ENCODE data around the gene OSBPL5.
A peak's percentile ranks its signal among the peaks of the same experiment; 100 is the strongest.

Gene OSBPL5

GRCh38 chr11:3050386-3051195 lies 114.5 kb downstream of the OSBPL5 start:
- Histone ChIP-seq H3K9me3 (replicated peaks in 1 of 2; ENCODE audit: control insufficient read depth in 2 of 2, insufficient read depth in 1 of 2, low read depth in 1 of 2, low read length in 2 of 2) (no peaks in the 10 kb centered on the region), H3K4me2 (ENCODE audit: insufficient read depth, low read length, poor library complexity, severe bottlenecking) (no peak overlapping the region), H3K4me3 (ENCODE audit: low read length in 2 of 2) (peak overlapping the region in 1 of 2 donors; percentile 33), H2BK12ac (ENCODE audit: low read length) (no peak overlapping the region), H3K14ac (ENCODE audit: low read length) (no peak overlapping the region), H2BK15ac (ENCODE audit: low read length) (no peak overlapping the region), H3K4me1 (ENCODE audit: control insufficient read depth in 2 of 2, insufficient read depth in 1 of 2, low read depth in 1 of 2, low read length in 2 of 2) (peaks cover 6 to 12% of the 10 kb centered on the region in 2 donors), H2BK120ac (ENCODE audit: low read depth, low read length) (no peak overlapping the region), H2AK5ac (ENCODE audit: low read depth, low read length) (peak overlapping the region; percentile 42), H3K23ac (ENCODE audit: low read depth, low read length, poor library complexity) (peak overlapping the region; percentile 63), H4K91ac (ENCODE audit: low read depth, low read length, poor library complexity) (no peak overlapping the region), H3K27ac (replicated peaks; ENCODE audit: low read length) (no peak overlapping the region), H3K18ac (ENCODE audit: low read length) (peak overlapping the region; percentile 30), H3K36me3 (replicated peaks in 1 of 2; ENCODE audit: control insufficient read depth in 2 of 2, insufficient read depth in 2 of 2, low read length in 2 of 2) (peaks cover 17 to 63% of the 10 kb centered on the region in 2 donors), H3K79me1 (ENCODE audit: low read depth, low read length) (peaks cover 28% of the 10 kb centered on the region), H2BK5ac (ENCODE audit: low read length) (peak overlapping the region; percentile 6), H3K4ac (ENCODE audit: low read length) (no peak overlapping the region), H3K27me3 (ENCODE audit: control insufficient read depth in 3 of 3, insufficient read depth in 3 of 3, low read depth in 1 of 3, low read length in 3 of 3) (no peaks in the 10 kb centered on the region), H2AFZ (ENCODE audit: low read length) (no peak overlapping the region), H4K8ac (ENCODE audit: low read depth, low read length) (no peak overlapping the region), H3K9ac (ENCODE audit: low read depth, low read length, poor library complexity) (peak overlapping the region; percentile 15)
- no CpG with 5 or more reads among the region's 18 CpGs for whole genome bisulfite sequencing, 2 donors (ENCODE audit: extremely low coverage in 2 of 2, insufficient read length in 2 of 2, insufficient replicate concordance in 1 of 2)
- DNase-seq (ENCODE audit: low spot score), result no peak

- H2BK15ac ChIP-seq (ENCODE audit: low read length), result no peak overlapping the region
- H4K91ac ChIP-seq (ENCODE audit: low read depth, low read length, poor library complexity), result no peak overlapping the region
- H2BK120ac ChIP-seq (ENCODE audit: low read depth, low read length), result no peak overlapping the region
- H3K27me3 ChIP-seq (ENCODE audit: control insufficient read depth in 3 of 3, insufficient read depth in 3 of 3, low read depth in 1 of 3, low read length in 3 of 3), result no peaks in the 10 kb centered on the region
- no peak overlapping the region for H4K8ac ChIP-seq (ENCODE audit: low read depth, low read length)
- peak overlapping the region; percentile 69 for H3K4ac ChIP-seq (ENCODE audit: low read length)
- no peak overlapping the region for H3K18ac ChIP-seq (ENCODE audit: low read length)
- H2BK5ac ChIP-seq (ENCODE audit: low read length), result no peak overlapping the region
- H2AFZ ChIP-seq (ENCODE audit: low read length), result no peak overlapping the region
- H3K79me1 ChIP-seq (ENCODE audit: low read depth, low read length), result peaks cover 28% of the 10 kb centered on the region
- H3K23ac ChIP-seq (ENCODE audit: low read depth, low read length, poor library complexity), result no peak overlapping the region
- peak overlapping the region; percentile 50 for H2BK12ac ChIP-seq (ENCODE audit: low read length)
- peak overlapping the region in 1 of 2 donors; percentile 38 for H3K4me3 ChIP-seq (ENCODE audit: low read length in 2 of 2)
- H3K9me3 ChIP-seq (replicated peaks in 1 of 2; ENCODE audit: control insufficient read depth in 2 of 2, insufficient read depth in 1 of 2, low read depth in 1 of 2, low read length in 2 of 2), result no peaks in the 10 kb centered on the region
- no peak overlapping the region for H3K27ac ChIP-seq (replicated peaks; ENCODE audit: low read length)
- H3K4me2 ChIP-seq (ENCODE audit: insufficient read depth, low read length, poor library complexity, severe bottlenecking), result no peak overlapping the region
- peaks cover 7 to 12% of the 10 kb centered on the region in 2 donors for H3K4me1 ChIP-seq (ENCODE audit: control insufficient read depth in 2 of 2, insufficient read depth in 1 of 2, low read depth in 1 of 2, low read length in 2 of 2)
- no peak for DNase-seq (ENCODE audit: low spot score)
- H3K14ac ChIP-seq (ENCODE audit: low read length), result no peak overlapping the region
- no CpG with 5 or more reads among the region's 18 CpGs for WGBS, 2 donors (ENCODE audit: extremely low coverage in 2 of 2, insufficient read length in 2 of 2, insufficient replicate concordance in 1 of 2)
- H3K36me3 ChIP-seq (replicated peaks in 1 of 2; ENCODE audit: control insufficient read depth in 2 of 2, insufficient read depth in 2 of 2, low read length in 2 of 2), result peaks cover 19 to 68% of the 10 kb centered on the region in 2 donors
- peak overlapping the region; percentile 42 for H2AK5ac ChIP-seq (ENCODE audit: low read depth, low read length)
- peak overlapping the region; percentile 72 for H3K9ac ChIP-seq (ENCODE audit: low read depth, low read length, poor library complexity)
These were observed 115.5 kb downstream of the OSBPL5 start for GRCh38 chr11:3049430-3050243.

GRCh38 chr11:3047637-3048036 lies 117.5 kb downstream of the OSBPL5 start:
- peak overlapping the region; percentile 85 for H2AK5ac ChIP-seq (ENCODE audit: low read depth, low read length)
- H2BK120ac ChIP-seq (ENCODE audit: low read depth, low read length), result no peak overlapping the region
- no peaks in the 10 kb centered on the region for H3K9me3 ChIP-seq (replicated peaks in 1 of 2; ENCODE audit: control insufficient read depth in 2 of 2, insufficient read depth in 1 of 2, low read depth in 1 of 2, low read length in 2 of 2)
- no peak for DNase-seq (ENCODE audit: low spot score)
- H3K4me3 ChIP-seq (ENCODE audit: low read length in 2 of 2), result no peak overlapping the region
- H3K4me1 ChIP-seq (ENCODE audit: control insufficient read depth in 2 of 2, insufficient read depth in 1 of 2, low read depth in 1 of 2, low read length in 2 of 2), result peaks cover 8 to 12% of the 10 kb centered on the region in 2 donors
- no peak overlapping the region for H2BK5ac ChIP-seq (ENCODE audit: low read length)
- no CpG with 5 or more reads among the region's 16 CpGs for WGBS, 2 donors (ENCODE audit: extremely low coverage in 2 of 2, insufficient read length in 2 of 2, insufficient replicate concordance in 1 of 2)
- H3K27me3 ChIP-seq (ENCODE audit: control insufficient read depth in 3 of 3, insufficient read depth in 3 of 3, low read depth in 1 of 3, low read length in 3 of 3), result no peaks in the 10 kb centered on the region
- H3K4ac ChIP-seq (ENCODE audit: low read length), result no peak overlapping the region
- H3K23ac ChIP-seq (ENCODE audit: low read depth, low read length, poor library complexity), result peak overlapping the region; percentile 57
- no peak overlapping the region for H4K8ac ChIP-seq (ENCODE audit: low read depth, low read length)
- H3K18ac ChIP-seq (ENCODE audit: low read length), result no peak overlapping the region
- no peak overlapping the region for H4K91ac ChIP-seq (ENCODE audit: low read depth, low read length, poor library complexity)
- H3K14ac ChIP-seq (ENCODE audit: low read length), result peak overlapping the region; percentile 9
- H3K4me2 ChIP-seq (ENCODE audit: insufficient read depth, low read length, poor library complexity, severe bottlenecking), result no peak overlapping the region
- peak overlapping the region; percentile 38 for H3K9ac ChIP-seq (ENCODE audit: low read depth, low read length, poor library complexity)
- H3K79me1 ChIP-seq (ENCODE audit: low read depth, low read length), result peaks cover 30% of the 10 kb centered on the region
- H3K36me3 ChIP-seq (replicated peaks in 1 of 2; ENCODE audit: control insufficient read depth in 2 of 2, insufficient read depth in 2 of 2, low read length in 2 of 2), result peaks cover 15 to 64% of the 10 kb centered on the region in 2 donors
- peak overlapping the region; percentile 51 for H2BK12ac ChIP-seq (ENCODE audit: low read length)
- no peak overlapping the region for H2AFZ ChIP-seq (ENCODE audit: low read length)
- H3K27ac ChIP-seq (replicated peaks; ENCODE audit: low read length), result no peak overlapping the region
- H2BK15ac ChIP-seq (ENCODE audit: low read length), result no peak overlapping the region

- Histone ChIP-seq H3K9me3 (replicated peaks in 1 of 2; ENCODE audit: control insufficient read depth in 2 of 2, insufficient read depth in 1 of 2, low read depth in 1 of 2, low read length in 2 of 2) (no peaks in the 10 kb centered on the region), H3K79me1 (ENCODE audit: low read depth, low read length) (peaks cover 32% of the 10 kb centered on the region), H3K4me1 (ENCODE audit: control insufficient read depth in 2 of 2, insufficient read depth in 1 of 2, low read depth in 1 of 2, low read length in 2 of 2) (peaks cover 6 to 9% of the 10 kb centered on the region in 2 donors), H2BK120ac (ENCODE audit: low read depth, low read length) (no peak overlapping the region), H4K8ac (ENCODE audit: low read depth, low read length) (no peak overlapping the region), H3K9ac (ENCODE audit: low read depth, low read length, poor library complexity) (no peak overlapping the region), H2BK15ac (ENCODE audit: low read length) (peak overlapping the region; percentile 38), H2AK5ac (ENCODE audit: low read depth, low read length) (no peak overlapping the region), H3K36me3 (replicated peaks in 1 of 2; ENCODE audit: control insufficient read depth in 2 of 2, insufficient read depth in 2 of 2, low read length in 2 of 2) (peaks cover 19 to 67% of the 10 kb centered on the region in 2 donors), H3K27me3 (ENCODE audit: control insufficient read depth in 3 of 3, insufficient read depth in 3 of 3, low read depth in 1 of 3, low read length in 3 of 3) (no peaks in the 10 kb centered on the region), H3K27ac (replicated peaks; ENCODE audit: low read length) (no peak overlapping the region), H3K4me2 (ENCODE audit: insufficient read depth, low read length, poor library complexity, severe bottlenecking) (no peak overlapping the region), H3K4me3 (ENCODE audit: low read length in 2 of 2) (no peak overlapping the region), H2BK5ac (ENCODE audit: low read length) (no peak overlapping the region), H3K23ac (ENCODE audit: low read depth, low read length, poor library complexity) (peak overlapping the region; percentile 69), H3K18ac (ENCODE audit: low read length) (no peak overlapping the region), H3K14ac (ENCODE audit: low read length) (no peak overlapping the region), H3K4ac (ENCODE audit: low read length) (no peak overlapping the region), H4K91ac (ENCODE audit: low read depth, low read length, poor library complexity) (no peak overlapping the region), H2AFZ (ENCODE audit: low read length) (no peak overlapping the region), H2BK12ac (ENCODE audit: low read length) (no peak overlapping the region)
- DNase-seq (ENCODE audit: low spot score), result no peak
- no CpG with 5 or more reads among the region's 8 CpGs for WGBS, 2 donors (ENCODE audit: extremely low coverage in 2 of 2, insufficient read length in 2 of 2, insufficient replicate concordance in 1 of 2)
These were observed 118.5 kb downstream of the OSBPL5 start for GRCh38 chr11:3046641-3047040.
